ENCODE results near the gene PCDH9.

Gene PCDH9

DNA sequence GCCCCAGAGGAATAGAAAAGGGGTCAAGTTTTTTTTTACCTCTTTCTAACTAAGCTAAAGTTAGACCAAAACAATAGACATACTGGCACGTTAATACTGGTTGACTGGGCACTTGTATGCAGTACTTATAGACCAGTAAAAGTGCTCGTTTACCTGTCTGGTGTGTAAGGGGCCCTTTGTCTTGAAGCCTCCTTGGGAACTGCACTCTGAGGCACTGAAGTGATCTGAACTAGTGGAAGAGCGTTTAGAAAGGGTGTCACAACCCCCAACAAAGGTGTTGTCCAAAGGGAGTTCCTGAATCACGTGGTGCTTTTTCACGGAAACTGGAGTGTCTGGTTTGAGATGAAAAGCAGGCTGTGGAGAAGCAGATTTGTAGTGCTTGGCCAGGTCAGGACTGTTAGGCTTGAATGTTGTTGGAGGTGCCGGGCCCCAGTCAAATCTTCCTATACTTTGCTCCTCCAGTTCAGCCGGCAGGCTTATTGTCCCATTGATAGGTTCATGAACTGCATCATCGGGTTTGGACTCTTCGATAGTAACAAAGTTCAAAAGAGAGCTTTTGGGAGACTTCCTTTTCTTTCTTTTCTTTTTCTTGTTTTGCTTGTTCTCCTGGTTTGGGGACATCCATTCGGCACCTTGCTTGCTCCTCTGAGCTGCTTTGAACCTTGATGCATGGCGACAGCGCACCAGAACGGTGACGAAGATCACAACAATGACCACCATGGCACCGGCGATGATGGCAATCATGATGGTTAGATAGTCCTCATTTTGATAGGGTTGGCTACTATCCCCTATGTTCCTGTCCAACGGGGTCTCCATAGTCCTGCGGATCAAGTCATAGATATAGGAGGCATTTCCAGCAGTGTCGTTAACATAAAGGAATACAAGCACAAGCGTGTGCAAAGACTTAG, 4.6 kb downstream of the PCDH9 start:
- no peak for DNase-seq

DNA sequence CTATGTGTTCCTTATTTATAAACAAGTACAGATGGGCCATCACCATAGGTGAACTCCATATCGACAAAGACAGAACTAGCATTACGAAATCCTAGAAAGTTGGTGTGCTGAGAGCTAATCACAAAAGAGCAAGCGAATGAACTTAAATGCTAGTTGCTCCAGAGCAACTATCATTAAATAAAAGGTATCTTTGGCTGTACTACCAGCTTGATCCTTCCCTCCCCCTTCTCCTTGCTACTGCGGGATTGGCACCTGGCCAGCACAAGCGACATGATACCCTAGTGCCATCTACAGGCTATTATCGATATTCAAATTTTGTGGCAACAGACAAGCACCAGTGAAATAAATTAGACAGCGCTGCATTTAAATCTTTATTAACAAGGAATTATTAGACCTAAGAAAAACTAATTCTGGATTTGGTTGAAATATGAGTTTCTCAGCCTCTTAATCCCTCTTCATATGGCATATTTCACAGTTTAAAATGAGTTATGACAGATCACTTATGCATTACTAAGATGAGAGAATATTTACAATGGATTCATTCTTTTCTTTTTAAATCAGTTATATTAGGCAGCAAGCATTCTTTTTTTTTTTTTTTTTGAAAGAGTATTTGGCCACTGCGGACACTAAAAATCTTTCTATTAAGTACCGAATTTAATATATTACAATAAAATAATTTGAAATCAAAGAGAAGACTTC, 5.8 kb downstream of the PCDH9 start:
- DNase-seq, result peak; percentile 90

- DNase-seq, result no peak
Observed at GRCh38 chr13:67223742-67224141, 6.4 kb downstream of the PCDH9 start.

- DNase-seq, result no peak
Observed at GRCh38 chr13:67223024-67223423, 7.1 kb downstream of the PCDH9 start.

- DNase-seq, result no peak
Observed at GRCh38 chr13:67221630-67222226, 8.4 kb downstream of the PCDH9 start.

GRCh38 chr13:67219113-67219512, 11.0 kb downstream of the PCDH9 start:
- DNase-seq, result no peak

DNA sequence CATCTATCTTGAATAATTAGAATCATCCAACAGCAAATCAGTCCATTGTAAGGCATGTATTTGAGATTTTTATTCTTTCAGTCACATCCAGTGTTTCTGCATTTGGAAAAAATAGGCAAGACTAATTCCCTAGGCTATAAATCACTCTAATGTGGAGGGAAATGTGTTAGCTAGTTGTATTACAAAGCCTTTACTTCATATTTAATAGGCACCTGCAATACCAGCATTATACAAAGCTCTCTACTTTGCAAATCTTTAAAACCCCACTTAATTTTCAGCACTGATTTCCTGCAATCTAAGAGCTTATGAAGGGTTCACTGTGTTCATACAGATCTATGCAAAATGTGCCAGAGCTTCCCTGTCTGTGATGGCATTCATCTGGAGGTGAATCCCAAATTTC, 12.3 kb downstream of the PCDH9 start:
- no peak for DNase-seq

DNA sequence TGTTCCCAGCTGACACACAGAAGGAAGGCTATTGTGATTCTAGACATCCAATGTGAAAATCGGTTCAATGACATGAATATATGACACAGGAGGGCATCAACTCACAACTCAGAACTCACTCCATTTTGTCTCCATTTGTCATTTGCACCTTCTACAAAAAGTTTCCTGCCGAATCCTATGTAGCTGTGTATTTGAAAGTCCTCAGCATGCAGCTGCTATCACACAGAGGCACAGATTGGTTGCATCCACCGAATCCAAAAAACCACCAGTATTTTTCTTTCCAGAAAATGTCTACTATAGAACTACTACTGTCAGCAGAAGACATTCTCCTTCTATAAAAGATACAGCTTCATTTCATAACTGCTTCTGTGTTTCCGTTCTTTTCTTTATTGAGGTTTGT, 13.3 kb downstream of the PCDH9 start:
- no peak for DNase-seq

GRCh38 chr13:67210208-67210607, 19.9 kb downstream of the PCDH9 start:
- no peak for DNase-seq

GRCh38 chr13:67208552-67208951, 21.6 kb downstream of the PCDH9 start:
- no peak for DNase-seq

GRCh38 chr13:67204764-67205163, 25.4 kb downstream of the PCDH9 start:
- DNase-seq, result peak; percentile 65

- DNase-seq, result no peak
Observed at GRCh38 chr13:67200605-67201004, 29.5 kb downstream of the PCDH9 start.

GRCh38 chr13:67200183-67200582, 30.0 kb downstream of the PCDH9 start:
- no peak for DNase-seq

- DNase-seq, result no peak
Observed at GRCh38 chr13:67197704-67198103, 32.4 kb downstream of the PCDH9 start.

DNA sequence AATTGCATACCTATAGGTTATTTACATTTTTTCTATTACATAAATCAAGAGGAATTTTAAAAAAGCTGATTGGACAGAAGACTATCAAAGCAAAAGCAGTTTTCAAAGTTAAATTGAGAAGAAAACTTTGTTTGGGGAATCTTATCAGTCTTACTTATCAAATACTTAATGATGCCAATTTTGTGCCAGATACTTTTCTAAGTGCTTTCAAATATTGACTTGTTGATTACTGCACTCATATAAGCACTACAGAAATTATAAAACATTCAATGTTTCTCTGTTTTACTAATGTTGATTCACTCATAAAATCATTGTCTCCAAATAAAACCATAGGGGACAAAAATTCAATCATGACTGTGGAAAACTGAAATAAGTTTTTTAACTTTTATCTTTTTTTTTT, 36.2 kb downstream of the PCDH9 start:
- DNase-seq, result no peak

GRCh38 chr13:67192751-67193150, 37.4 kb downstream of the PCDH9 start:
- no peak for DNase-seq

DNA sequence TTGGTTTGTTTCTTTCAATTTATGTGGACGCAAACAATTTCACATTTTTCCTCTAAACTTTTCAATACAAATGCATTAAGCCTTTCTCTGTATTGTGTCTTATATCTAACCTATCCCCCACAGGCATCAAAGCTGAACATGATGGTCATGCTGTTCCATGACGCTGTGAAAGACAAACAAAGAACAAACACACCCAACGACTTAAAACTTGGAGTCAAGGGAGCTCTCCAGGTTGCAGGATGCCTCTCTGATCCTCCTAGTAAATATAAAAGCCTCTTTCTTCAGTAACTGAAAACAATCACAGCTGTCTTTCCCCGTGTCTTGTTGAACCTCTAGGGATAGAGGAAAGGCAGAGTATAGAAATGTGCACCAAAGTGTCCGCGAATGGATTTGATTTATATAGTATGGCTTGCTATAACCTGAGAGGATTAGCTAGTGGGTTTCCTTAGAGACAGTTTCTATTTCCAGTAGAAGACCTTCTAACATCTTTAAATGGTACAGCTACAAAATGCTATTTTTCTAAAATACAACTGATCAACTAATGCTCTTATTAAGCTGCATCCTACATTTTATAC, 43.1 kb downstream of the PCDH9 start:
- DNase-seq, result no peak

DNA sequence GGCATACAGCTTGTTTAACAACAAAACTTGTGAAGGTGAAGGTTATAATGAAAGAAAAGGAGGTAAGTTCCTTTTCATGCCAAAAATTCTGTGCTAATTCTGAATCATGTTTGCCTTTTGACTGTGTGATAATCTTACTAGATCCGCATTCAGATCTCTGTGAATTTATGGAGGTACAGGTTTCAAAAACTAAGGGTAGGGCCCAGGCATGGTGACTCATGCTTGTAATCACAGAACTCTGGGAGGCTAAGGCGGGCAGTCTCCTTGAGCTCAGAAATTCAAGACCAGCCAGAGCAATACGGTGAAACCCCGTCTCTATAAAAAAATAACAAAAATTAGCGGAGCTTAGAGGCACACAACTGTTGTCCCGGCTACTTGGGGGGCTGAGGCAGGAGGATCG, 45.9 kb downstream of the PCDH9 start:
- DNase-seq, result no peak

- DNase-seq, result no peak
Observed at GRCh38 chr13:67183151-67183550, 47.0 kb downstream of the PCDH9 start.

GRCh38 chr13:67175836-67176459, 54.2 kb downstream of the PCDH9 start:
- DNase-seq, result no peak

DNA sequence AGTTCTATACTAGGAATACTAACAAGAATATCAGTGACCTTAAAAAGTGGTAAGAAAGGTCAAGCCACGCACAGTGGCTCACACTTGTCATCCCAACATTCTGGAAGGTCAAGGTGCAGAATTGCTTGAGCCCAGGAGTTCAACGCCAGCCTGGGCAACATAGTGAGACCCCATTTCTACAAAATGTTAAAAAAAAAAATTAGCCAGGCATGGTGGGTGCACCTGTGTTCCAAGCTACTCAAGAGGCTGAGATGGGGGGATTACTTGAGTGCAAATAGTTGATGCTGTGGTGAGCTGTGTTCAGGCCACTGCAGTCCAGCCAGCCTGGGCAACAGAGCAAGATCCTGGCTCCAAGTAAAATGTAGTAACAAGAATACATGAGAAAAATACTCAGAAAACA, 61.8 kb downstream of the PCDH9 start:
- no peak for DNase-seq

GRCh38 chr13:67167420-67167819, 62.7 kb downstream of the PCDH9 start:
- no peak for DNase-seq

DNA sequence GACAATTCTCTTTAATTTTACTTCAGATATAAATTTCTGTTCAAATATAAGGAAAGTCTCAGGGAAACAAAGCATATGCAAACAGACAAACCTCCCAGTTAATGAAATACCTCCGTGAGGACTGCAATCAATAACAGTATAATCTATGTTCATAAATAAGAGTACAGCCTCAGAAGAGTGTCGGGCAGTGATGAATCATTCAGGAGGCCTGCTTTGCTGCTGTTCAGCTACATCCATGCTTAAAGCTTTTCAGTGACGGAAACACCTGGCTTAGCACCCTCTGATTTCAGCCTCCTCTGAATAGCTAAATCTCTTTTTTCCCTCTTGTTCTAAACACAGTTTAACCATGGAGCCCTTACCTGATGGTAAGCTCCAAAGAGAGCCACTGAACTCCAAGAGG, 69.0 kb downstream of the PCDH9 start:
- no peak for DNase-seq
